GM18508 (cell line): ENCODE data around the gene THUMPD3.

Experiments
- ATAC-seq: cut with Tn5 transposase; IDR thresholded peaks from one replicate; pipeline ENCODE4 v1.9.1; 2021; ENCODE audit warnings: moderate number of reproducible peaks; ENCODE audit not compliant: insufficient read depth, unreplicated experiment

THUMPD3 gene

GRCh38 chr3:9415485-9416138 lies 52.8 kb downstream of the THUMPD3 start:
- ATAC-seq, result no peak

DNA sequence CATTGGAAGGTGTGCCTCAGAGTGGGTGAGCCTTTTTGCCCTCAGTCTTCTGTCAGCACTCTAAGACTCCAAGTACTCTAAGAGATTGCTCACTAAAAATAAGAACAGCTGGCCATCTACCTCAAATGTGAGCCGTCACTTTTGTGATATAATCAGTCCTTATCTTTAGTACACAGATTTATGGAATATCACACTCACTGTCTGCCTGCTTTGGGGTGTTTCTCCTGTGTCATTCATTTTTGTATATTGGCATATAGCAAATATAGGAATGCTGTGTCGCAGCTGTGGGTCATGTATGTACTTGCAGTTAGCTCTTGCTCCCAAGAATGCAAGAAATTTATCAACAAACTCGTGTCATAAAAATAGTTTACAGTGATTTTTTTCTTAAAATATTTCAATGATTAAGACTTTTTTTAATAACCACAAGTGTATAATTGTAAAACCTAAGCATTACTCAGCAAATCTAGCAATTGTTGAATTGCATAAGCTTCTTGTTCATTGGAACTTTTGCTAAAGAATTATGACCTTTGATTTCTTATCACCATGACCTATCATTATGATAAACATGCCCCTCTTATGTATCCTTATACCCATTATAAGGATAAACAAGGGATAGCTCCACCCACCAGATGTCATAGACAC lies 53.4 kb downstream of the THUMPD3 start:
- ATAC-seq, result no peak

GRCh38 chr3:9420850-9421549 lies 58.1 kb downstream of the THUMPD3 start:
- no peak for ATAC-seq

GRCh38 chr3:9422712-9423424 lies 60.0 kb downstream of the THUMPD3 start:
- ATAC-seq, result no peak

DNA sequence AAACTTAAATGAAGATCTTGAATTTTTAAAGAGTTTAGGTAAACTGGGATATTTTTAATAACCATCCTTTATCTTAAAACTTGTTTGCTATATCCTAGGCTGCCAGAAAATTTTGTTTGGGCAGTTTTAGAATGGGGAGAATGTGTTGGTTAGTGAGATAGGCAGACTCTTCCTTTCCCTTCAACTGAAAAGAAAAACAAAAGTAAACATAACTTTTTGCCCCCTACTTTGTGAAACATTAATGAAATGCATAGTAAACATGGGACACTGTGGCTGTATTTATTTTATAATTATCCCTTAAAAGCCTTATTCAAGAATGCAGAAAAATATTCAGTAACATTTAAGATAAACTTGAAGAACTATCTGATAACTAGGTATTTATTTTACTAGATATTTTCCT lies 65.6 kb downstream of the THUMPD3 start:
- ATAC-seq, result no peak

- no peak for ATAC-seq
These were observed 67.9 kb downstream of the THUMPD3 start for GRCh38 chr3:9430733-9431132.

DNA sequence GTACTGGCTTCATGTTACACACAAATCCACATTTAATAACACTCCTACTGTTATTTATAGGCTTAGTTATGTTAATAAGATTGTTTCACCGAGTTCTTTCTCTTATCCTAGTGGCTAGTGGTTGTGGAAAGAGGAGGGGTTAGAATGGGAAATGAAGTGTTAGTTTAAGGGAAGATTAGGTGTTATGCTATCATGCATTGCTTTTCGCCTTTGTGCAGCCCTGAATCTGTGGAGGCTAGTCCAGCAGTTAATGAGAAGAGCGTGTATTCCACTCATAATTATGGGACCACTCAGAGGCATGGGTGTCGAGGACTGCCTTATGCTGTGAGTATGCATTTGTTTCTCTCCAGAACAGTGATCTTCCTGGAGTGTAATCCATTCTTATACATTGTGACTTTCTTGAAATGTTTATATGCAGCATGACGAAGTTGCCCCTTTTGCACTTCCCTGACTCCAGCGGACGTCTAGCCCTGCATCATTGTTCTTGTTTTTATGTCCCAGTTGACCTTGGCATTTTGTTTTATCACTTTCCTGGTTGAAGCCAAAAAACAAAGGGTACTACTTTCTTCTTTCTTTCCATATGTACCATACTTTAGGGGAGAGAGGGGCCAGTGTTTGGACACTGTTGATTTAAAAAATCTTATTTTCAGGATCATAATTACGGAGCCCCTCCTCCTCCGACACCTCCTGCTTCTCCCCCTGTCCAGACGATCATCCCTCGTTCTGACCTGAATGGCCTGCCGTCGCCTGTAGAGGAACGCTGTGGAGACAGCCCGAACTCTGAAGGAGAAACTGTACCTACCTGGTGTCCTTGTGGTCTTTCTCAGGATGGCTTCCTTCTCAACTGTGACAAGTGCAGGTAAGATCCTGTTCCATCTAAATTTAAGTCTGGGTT lies 71.0 kb downstream of the THUMPD3 start:
- no peak for ATAC-seq

GRCh38 chr3:9435316-9435715 lies 72.5 kb downstream of the THUMPD3 start:
- no peak for ATAC-seq
